ENCODE measurements around the gene SLAMF1.
"Not testable (repeated sequence)": the region's sequence is repeated elsewhere in the genome, so short reads cannot be mapped to it uniquely, and the experiment has no call there.

SLAMF1 gene

GRCh38 chr1:160664573-160665051 is 17.8 kb upstream of the SLAMF1 start:
- DNase-seq = no peak

- no peak for DNase-seq
Measured at GRCh38 chr1:160662910-160663309, 16.1 kb upstream of the SLAMF1 start.

- no peak for DNase-seq
Measured at GRCh38 chr1:160659566-160659965, 12.7 kb upstream of the SLAMF1 start.

- no peak for DNase-seq
Measured at GRCh38 chr1:160658814-160659193, 12.0 kb upstream of the SLAMF1 start.

GRCh38 chr1:160658162-160658813 is 11.4 kb upstream of the SLAMF1 start:
- no peak for DNase-seq

- DNase-seq = no peak
Measured at GRCh38 chr1:160657250-160657781, 10.5 kb upstream of the SLAMF1 start.

- no peak for DNase-seq
Measured at GRCh38 chr1:160656737-160657136, 9.9 kb upstream of the SLAMF1 start.

- DNase-seq = no peak
Measured at GRCh38 chr1:160653620-160654016, 6.8 kb upstream of the SLAMF1 start.

- DNase-seq = no peak
Measured at GRCh38 chr1:160652924-160653619, 6.2 kb upstream of the SLAMF1 start.

GRCh38 chr1:160652065-160652641 is 5.3 kb upstream of the SLAMF1 start:
- not testable (repeated sequence) for DNase-seq

- no peak for DNase-seq
Measured at GRCh38 chr1:160651433-160652064, 4.7 kb upstream of the SLAMF1 start.

- DNase-seq = no peak
Measured at GRCh38 chr1:160647329-160647720, 481 bp upstream of the SLAMF1 start.

GRCh38 chr1:160646180-160646579 is 664 bp downstream of the SLAMF1 start:
- no peak for DNase-seq

- no peak for DNase-seq
Measured at GRCh38 chr1:160645386-160646130, 1.3 kb downstream of the SLAMF1 start.

GRCh38 chr1:160644399-160644798 is 2.4 kb downstream of the SLAMF1 start:
- DNase-seq = no peak

- DNase-seq = no peak
Measured at GRCh38 chr1:160643138-160643537, 3.7 kb downstream of the SLAMF1 start.

- no peak for DNase-seq
Measured at GRCh38 chr1:160642281-160642644, 4.6 kb downstream of the SLAMF1 start.

- no peak for DNase-seq
Measured at GRCh38 chr1:160641323-160642280, 5.2 kb downstream of the SLAMF1 start.

GRCh38 chr1:160640359-160641123 is 6.3 kb downstream of the SLAMF1 start:
- no peak for DNase-seq

- DNase-seq = no peak
Measured at GRCh38 chr1:160639652-160640051, 7.2 kb downstream of the SLAMF1 start.

GRCh38 chr1:160638926-160639325 is 7.9 kb downstream of the SLAMF1 start:
- no peak for DNase-seq
